SH-SY5Y (cell line): ENCODE results near the gene RPUSD4.

Source experiments
- GATA2 ChIP-seq: IDR thresholded peaks from 2 replicates; pipeline ENCODE4 v1.6.1; 2011; ENCODE audit warnings: mild to moderate bottlenecking, low read depth, low read length
- GATA3 ChIP-seq: IDR thresholded peaks from 2 replicates; pipeline ENCODE4 v1.6.1; 2011; ENCODE audit warnings: low read depth, mild to moderate bottlenecking, low read length, moderate library complexity

DNA sequence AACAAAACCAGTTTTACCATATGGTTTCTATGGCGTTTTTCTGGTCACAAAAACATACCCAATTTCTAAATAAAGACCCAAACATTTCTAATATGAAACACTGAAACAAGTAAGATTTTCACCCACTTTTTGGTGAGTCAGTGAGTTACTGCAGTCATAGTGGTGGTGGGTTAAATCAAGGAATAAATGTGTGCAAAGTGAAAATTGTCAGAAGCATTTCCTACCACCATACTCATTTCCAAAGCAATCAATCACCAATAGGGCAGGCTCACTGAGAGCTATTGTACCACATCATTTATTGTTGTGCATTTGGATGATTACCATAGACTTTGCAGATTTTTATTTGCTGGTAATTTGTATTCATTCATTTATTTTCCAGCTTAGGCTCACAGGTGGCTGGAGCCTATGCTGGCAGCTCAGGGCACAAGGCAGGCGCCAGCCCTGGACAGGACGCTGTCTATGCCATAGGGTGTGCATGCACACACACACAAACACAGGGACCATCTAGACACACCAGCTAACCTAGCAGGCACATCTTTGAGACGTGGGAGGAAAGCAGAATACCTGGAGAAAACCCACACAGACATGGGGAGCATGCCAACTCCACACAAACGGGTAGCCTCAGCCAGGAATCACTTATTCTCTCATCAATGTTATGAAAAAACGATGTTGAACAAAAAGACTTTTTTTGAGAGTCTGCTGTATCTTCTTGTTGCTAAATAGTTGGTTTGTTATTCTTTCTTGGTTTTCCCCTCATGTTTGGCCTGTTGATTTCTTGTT lies 5.3 kb upstream of the RPUSD4 start:
- TF ChIP-seq GATA2 (no peak), GATA3 (no peak)
